WTC11 (cell line): ENCODE data around the gene DENND11. TPM values are rescaled to one million over a fixed set of nuclear protein-coding genes. Genes with fewer than 3 reads are reported as not detected.

Experiments
- ATAC-seq: fragments of 200-7000 bp; cut with Tn5 transposase; 2 replicates; pipeline ENCODE4 v1.10.0; 2021; ENCODE audit warnings: mild to moderate bottlenecking, moderate library complexity
- CTCF ChIA-PET: fragments of 300-600 bp; sonication (Branson Sonifier 250); formaldehyde crosslinking; loops from one replicate; lab custom pipeline; 2021; ENCODE audit warnings: antibody characterized with exemption; lab: Charles Lee
- POLR2A ChIA-PET: fragments of 350-600 bp; sonication (Branson Sonifier 250); formaldehyde crosslinking; loops from one replicate; lab custom pipeline; 2021; ENCODE audit warnings: antibody characterized with exemption; lab: Charles Lee
- DNase-seq: peaks from one replicate; pipeline ENCODE4 v3.0.0; 2021; ENCODE audit warnings: low spot score
- H3K27ac Mint-ChIP-seq: 2 replicates; pipeline ENCODE4 v1.8.0; 2021; ENCODE audit warnings: mixed read lengths
- H3K27me3 Mint-ChIP-seq: 2 replicates; pipeline ENCODE4 v1.8.0; 2021; ENCODE audit warnings: low read depth, mild to moderate bottlenecking, moderate library complexity, mixed read lengths
- H3K36me3 Mint-ChIP-seq: 2 replicates; pipeline ENCODE4 v1.8.0; 2021; ENCODE audit warnings: mixed read lengths
- H3K4me1 Mint-ChIP-seq: 2 replicates; pipeline ENCODE4 v1.8.0; 2022; ENCODE audit warnings: mixed read lengths
- H3K4me3 Mint-ChIP-seq: 2 replicates; pipeline ENCODE4 v1.8.0; 2021; ENCODE audit warnings: mild to moderate bottlenecking, moderate library complexity, mixed read lengths
- H3K9me3 Mint-ChIP-seq: 2 replicates; pipeline ENCODE4 v1.8.0; 2021; ENCODE audit warnings: mixed read lengths
- CREM ChIP-seq: sonication (generic); formaldehyde crosslinking; IDR thresholded peaks from 2 replicates; pipeline ENCODE4 v1.8.1; 2022; ENCODE audit warnings: mild to moderate bottlenecking, missing genetic modification reagents, moderate library complexity
- FOXJ3 ChIP-seq: sonication (generic); formaldehyde crosslinking; IDR thresholded peaks from 2 replicates; pipeline ENCODE4 v1.9.0; 2021; ENCODE audit warnings: missing genetic modification reagents, mild to moderate bottlenecking, borderline replicate concordance
- FOXK1 ChIP-seq: sonication (generic); formaldehyde crosslinking; IDR thresholded peaks from 2 replicates; pipeline ENCODE4 v1.8.0; 2022; ENCODE audit warnings: mild to moderate bottlenecking, moderate library complexity, missing genetic modification reagents
- GABPB1 ChIP-seq: sonication (generic); formaldehyde crosslinking; IDR thresholded peaks from 2 replicates; pipeline ENCODE4 v1.8.1; 2023; ENCODE audit warnings: mild to moderate bottlenecking, missing genetic modification reagents
- HMGA2 ChIP-seq: fragments of 250-450 bp; sonication (Bioruptor Pico); IDR thresholded peaks from 2 replicates; pipeline ENCODE4 v1.4.0; 2021; ENCODE audit warnings: mild to moderate bottlenecking, moderate library complexity
- NFATC4 ChIP-seq: fragments of 250-450 bp; sonication (Bioruptor Pico); IDR thresholded peaks from 2 replicates; pipeline ENCODE4 v1.9.0; 2021; ENCODE audit warnings: mild to moderate bottlenecking
- NR3C1 ChIP-seq: sonication (generic); formaldehyde crosslinking; conservative IDR thresholded peaks from 2 replicates; pipeline ENCODE4 v1.8.1; 2023; ENCODE audit warnings: low read depth, mild to moderate bottlenecking, missing genetic modification reagents
- OVOL2 ChIP-seq: fragments of 250-450 bp; sonication (Bioruptor Pico); IDR thresholded peaks from 2 replicates; pipeline ENCODE4 v1.9.0; 2021; ENCODE audit warnings: mild to moderate bottlenecking, borderline replicate concordance
- TCF7 ChIP-seq: sonication (generic); formaldehyde crosslinking; IDR thresholded peaks from 2 replicates; pipeline ENCODE4 v1.8.0; 2022; ENCODE audit warnings: mild to moderate bottlenecking, low read depth, missing genetic modification reagents, moderate library complexity
- ZNF219 ChIP-seq: sonication (generic); formaldehyde crosslinking; IDR thresholded peaks from 2 replicates; pipeline ENCODE4 v1.8.0; 2023; ENCODE audit warnings: missing genetic modification reagents, mild to moderate bottlenecking, borderline replicate concordance
- ZNF232 ChIP-seq: sonication (generic); formaldehyde crosslinking; IDR thresholded peaks from 2 replicates; pipeline ENCODE4 v1.8.0; 2022; ENCODE audit warnings: mild to moderate bottlenecking, missing genetic modification reagents
- ZNF317 ChIP-seq: sonication (generic); formaldehyde crosslinking; IDR thresholded peaks from 2 replicates; pipeline ENCODE4 v1.8.1; 2023; ENCODE audit warnings: low read depth, mild to moderate bottlenecking, moderate library complexity, missing genetic modification reagents, borderline replicate concordance
- total RNA-seq: library from RNA; stranded (reverse); gene quantifications from 3 replicates; pipeline ENCODE4 v1.2.3, GENCODE V29; 2021
- TF ChIP-seq, protein P1 (sequence below): sonication (generic); formaldehyde crosslinking; IDR thresholded peaks from 2 replicates; pipeline ENCODE4 v1.8.0; 2022; ENCODE audit warnings: mild to moderate bottlenecking, missing genetic modification reagents
- TF ChIP-seq, protein P2 (sequence below): sonication (generic); formaldehyde crosslinking; IDR thresholded peaks from 2 replicates; pipeline ENCODE4 v1.8.1; 2022; ENCODE audit warnings: low read depth, missing genetic modification reagents, borderline replicate concordance
- TF ChIP-seq, protein P3 (sequence below): fragments of 250-450 bp; sonication (Bioruptor Pico); IDR thresholded peaks from 2 replicates; pipeline ENCODE4 v1.9.0; 2021; ENCODE audit warnings: mild to moderate bottlenecking
- TF ChIP-seq, protein P4 (sequence below): fragments of 250-450 bp; sonication (Bioruptor Pico); IDR thresholded peaks from 2 replicates; pipeline ENCODE4 v1.9.0; 2021; ENCODE audit warnings: mild to moderate bottlenecking
- TF ChIP-seq, protein P5 (sequence below): sonication (generic); formaldehyde crosslinking; IDR thresholded peaks from 2 replicates; pipeline ENCODE4 v1.8.1; 2023; ENCODE audit warnings: mild to moderate bottlenecking, missing genetic modification reagents
- TF ChIP-seq, protein P6 (sequence below): fragments of 250-450 bp; sonication (Bioruptor Pico); conservative IDR thresholded peaks from 2 replicates; pipeline ENCODE4 v1.9.0; 2021; ENCODE audit warnings: mild to moderate bottlenecking
- TF ChIP-seq, protein P7 (sequence below): sonication (generic); formaldehyde crosslinking; conservative IDR thresholded peaks from 2 replicates; pipeline ENCODE4 v1.8.1; 2023; ENCODE audit warnings: mild to moderate bottlenecking, low read depth, missing genetic modification reagents, moderate library complexity

The DENND11 gene
- total RNA-seq, 1 experiment from 2014 or later: 22.1 TPM

DNA sequence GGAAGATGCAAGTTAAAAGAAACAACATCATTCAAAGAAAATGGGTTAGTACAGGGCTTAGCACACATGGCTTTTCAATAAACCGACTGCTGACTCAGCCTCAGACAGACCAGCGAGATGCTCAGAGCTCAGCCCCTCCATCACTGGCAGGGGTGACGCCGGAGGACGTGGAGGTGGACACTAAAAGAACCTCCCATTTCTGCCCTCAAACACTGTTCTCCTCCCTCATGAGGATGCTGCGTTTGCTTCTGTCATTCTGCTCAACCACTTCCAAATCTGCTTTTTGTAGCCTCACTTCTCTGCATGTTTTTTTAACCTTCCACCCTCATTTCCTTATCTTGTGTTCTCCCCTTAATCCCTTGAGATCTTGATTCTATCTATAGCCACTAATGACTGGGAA lies 15.3 kb downstream of the DENND11 start:
- TF ChIP-seq, protein P1, sequence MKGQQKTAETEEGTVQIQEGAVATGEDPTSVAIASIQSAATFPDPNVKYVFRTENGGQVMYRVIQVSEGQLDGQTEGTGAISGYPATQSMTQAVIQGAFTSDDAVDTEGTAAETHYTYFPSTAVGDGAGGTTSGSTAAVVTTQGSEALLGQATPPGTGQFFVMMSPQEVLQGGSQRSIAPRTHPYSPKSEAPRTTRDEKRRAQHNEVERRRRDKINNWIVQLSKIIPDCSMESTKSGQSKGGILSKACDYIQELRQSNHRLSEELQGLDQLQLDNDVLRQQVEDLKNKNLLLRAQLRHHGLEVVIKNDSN (CRISPR knock-in tag): no peak
- TF ChIP-seq FOXJ3 (CRISPR knock-in tag) (no peak), TCF7 (CRISPR knock-in tag) (no peak), NR3C1 (no peak), NFATC4 (no peak), OVOL2 (CRISPR knock-in tag) (no peak), ZNF219 (CRISPR knock-in tag) (no peak), FOXK1 (CRISPR knock-in tag) (no peak), HMGA2 (CRISPR knock-in tag) (no peak), ZNF232 (CRISPR knock-in tag) (no peak), CREM (CRISPR knock-in tag) (no peak), GABPB1 (CRISPR knock-in tag) (no peak), ZNF317 (CRISPR knock-in tag) (no peak)
- TF ChIP-seq, protein P2, sequence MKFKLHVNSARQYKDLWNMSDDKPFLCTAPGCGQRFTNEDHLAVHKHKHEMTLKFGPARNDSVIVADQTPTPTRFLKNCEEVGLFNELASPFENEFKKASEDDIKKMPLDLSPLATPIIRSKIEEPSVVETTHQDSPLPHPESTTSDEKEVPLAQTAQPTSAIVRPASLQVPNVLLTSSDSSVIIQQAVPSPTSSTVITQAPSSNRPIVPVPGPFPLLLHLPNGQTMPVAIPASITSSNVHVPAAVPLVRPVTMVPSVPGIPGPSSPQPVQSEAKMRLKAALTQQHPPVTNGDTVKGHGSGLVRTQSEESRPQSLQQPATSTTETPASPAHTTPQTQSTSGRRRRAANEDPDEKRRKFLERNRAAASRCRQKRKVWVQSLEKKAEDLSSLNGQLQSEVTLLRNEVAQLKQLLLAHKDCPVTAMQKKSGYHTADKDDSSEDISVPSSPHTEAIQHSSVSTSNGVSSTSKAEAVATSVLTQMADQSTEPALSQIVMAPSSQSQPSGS (CRISPR knock-in tag): no peak
- TF ChIP-seq, protein P3, sequence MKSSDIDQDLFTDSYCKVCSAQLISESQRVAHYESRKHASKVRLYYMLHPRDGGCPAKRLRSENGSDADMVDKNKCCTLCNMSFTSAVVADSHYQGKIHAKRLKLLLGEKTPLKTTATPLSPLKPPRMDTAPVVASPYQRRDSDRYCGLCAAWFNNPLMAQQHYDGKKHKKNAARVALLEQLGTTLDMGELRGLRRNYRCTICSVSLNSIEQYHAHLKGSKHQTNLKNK (CRISPR knock-in tag): no peak
- TF ChIP-seq, protein P4, sequence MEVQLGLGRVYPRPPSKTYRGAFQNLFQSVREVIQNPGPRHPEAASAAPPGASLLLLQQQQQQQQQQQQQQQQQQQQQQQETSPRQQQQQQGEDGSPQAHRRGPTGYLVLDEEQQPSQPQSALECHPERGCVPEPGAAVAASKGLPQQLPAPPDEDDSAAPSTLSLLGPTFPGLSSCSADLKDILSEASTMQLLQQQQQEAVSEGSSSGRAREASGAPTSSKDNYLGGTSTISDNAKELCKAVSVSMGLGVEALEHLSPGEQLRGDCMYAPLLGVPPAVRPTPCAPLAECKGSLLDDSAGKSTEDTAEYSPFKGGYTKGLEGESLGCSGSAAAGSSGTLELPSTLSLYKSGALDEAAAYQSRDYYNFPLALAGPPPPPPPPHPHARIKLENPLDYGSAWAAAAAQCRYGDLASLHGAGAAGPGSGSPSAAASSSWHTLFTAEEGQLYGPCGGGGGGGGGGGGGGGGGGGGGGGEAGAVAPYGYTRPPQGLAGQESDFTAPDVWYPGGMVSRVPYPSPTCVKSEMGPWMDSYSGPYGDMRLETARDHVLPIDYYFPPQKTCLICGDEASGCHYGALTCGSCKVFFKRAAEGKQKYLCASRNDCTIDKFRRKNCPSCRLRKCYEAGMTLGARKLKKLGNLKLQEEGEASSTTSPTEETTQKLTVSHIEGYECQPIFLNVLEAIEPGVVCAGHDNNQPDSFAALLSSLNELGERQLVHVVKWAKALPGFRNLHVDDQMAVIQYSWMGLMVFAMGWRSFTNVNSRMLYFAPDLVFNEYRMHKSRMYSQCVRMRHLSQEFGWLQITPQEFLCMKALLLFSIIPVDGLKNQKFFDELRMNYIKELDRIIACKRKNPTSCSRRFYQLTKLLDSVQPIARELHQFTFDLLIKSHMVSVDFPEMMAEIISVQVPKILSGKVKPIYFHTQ (CRISPR knock-in tag): no peak
- TF ChIP-seq, protein P5, sequence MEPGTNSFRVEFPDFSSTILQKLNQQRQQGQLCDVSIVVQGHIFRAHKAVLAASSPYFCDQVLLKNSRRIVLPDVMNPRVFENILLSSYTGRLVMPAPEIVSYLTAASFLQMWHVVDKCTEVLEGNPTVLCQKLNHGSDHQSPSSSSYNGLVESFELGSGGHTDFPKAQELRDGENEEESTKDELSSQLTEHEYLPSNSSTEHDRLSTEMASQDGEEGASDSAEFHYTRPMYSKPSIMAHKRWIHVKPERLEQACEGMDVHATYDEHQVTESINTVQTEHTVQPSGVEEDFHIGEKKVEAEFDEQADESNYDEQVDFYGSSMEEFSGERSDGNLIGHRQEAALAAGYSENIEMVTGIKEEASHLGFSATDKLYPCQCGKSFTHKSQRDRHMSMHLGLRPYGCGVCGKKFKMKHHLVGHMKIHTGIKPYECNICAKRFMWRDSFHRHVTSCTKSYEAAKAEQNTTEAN (CRISPR knock-in tag): no peak
- TF ChIP-seq, protein P6, sequence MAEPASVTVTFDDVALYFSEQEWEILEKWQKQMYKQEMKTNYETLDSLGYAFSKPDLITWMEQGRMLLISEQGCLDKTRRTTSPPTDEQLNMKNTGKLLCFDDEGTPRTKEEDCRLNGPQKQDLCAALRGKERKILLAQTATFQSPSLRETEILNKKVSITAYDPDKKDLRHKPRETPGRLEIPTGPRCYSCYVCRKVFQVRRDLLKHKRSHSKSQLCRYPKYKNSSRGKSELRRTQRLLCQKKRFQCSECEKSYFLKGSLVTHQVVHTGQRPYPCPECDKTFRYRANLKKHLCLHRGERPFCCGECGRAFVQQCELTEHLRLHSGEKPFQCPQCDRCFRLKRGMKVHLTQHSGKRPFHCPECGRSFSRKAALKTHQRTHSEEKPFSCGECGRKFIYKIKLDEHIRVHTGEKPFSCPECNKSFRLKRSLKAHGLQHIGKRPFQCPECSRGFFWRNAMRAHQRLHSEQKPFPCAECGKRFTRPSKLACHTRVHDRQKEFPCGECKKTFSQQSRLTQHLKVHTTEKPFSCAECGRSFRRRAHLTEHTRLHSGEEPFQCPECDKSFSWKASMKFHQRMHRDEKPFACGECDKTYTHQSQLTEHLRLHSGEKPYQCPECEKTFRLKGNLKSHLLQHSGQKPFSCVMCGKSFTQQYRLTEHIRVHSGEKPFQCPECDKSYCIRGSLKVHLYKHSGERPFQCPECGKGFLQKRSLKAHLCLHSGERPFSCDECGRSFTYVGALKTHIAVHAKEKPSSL: no peak
- TF ChIP-seq, protein P7, sequence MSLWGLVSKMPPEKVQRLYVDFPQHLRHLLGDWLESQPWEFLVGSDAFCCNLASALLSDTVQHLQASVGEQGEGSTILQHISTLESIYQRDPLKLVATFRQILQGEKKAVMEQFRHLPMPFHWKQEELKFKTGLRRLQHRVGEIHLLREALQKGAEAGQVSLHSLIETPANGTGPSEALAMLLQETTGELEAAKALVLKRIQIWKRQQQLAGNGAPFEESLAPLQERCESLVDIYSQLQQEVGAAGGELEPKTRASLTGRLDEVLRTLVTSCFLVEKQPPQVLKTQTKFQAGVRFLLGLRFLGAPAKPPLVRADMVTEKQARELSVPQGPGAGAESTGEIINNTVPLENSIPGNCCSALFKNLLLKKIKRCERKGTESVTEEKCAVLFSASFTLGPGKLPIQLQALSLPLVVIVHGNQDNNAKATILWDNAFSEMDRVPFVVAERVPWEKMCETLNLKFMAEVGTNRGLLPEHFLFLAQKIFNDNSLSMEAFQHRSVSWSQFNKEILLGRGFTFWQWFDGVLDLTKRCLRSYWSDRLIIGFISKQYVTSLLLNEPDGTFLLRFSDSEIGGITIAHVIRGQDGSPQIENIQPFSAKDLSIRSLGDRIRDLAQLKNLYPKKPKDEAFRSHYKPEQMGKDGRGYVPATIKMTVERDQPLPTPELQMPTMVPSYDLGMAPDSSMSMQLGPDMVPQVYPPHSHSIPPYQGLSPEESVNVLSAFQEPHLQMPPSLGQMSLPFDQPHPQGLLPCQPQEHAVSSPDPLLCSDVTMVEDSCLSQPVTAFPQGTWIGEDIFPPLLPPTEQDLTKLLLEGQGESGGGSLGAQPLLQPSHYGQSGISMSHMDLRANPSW: no peak
- H3K36me3 Mint-ChIP-seq: peaks cover 8% of the 10 kb centered on the region; the same call in 1 of the 2 replicates

More for the DNA sequence above, 15.3 kb downstream of the DENND11 start:
- Mint-ChIP-seq H3K27ac (peak overlapping the region; percentile 11; the same call in 1 of the 2 replicates), H3K9me3 (no peaks in the 10 kb centered on the region), H3K27me3 (no peaks in the 10 kb centered on the region), H3K4me3 (no peak overlapping the region), H3K4me1 (peaks cover 17% of the 10 kb centered on the region)
- ATAC-seq (no peak), DNase-seq (no peak)
- POLR2A ChIA-PET: no interaction called here
- CTCF ChIA-PET: interaction anchor here (1.0 to 4.2 kb wide), 4 partner anchors 12 to 99 kb away, joined by 4 to 14 read pairs (median 8); no protein-coding TSS in a partner anchor
